ENCODE data around the gene CES2. TPM values are rescaled to one million over a fixed set of nuclear protein-coding genes. Genes with fewer than 3 reads are reported as not detected.
A peak's percentile ranks its signal among the peaks of the same experiment; 100 is the strongest.

The CES2 gene
- total and polyA plus RNA-seq, 9 of the 15 experiments (the other 6 are each of a cell fraction or from before 2014, with no cell fraction given), result 2.2 to 37.9 (median 24.4) TPM

GRCh38 chr16:66926961-66927436 lies 8.3 kb upstream of the CES2 start:
- in situ Hi-C loops (cut with MboI), result no loop called here
- Histone ChIP-seq H3K27me3 (ENCODE audit: control insufficient read depth in 2 of 2, insufficient read depth in 2 of 2, low read length in 2 of 2) (peaks cover 4 to 27% of the 10 kb centered on the region in 2 experiments; a peak in 2 of 5 replicates), H4K20me1 (replicated peaks; ENCODE audit: control insufficient read depth, insufficient read depth, low read length) (no peaks in the 10 kb centered on the region), H3K4me2 (ENCODE audit: insufficient read depth, low read length) (no peak overlapping the region), H3K4me1 (replicated peaks in 1 of 2; ENCODE audit: control insufficient read depth in 2 of 2, insufficient read depth in 2 of 2, low read length in 2 of 2) (peaks cover 0 to 26% of the 10 kb centered on the region in 2 experiments; a peak in 4 of 5 replicates), H3K9ac (ENCODE audit: insufficient read depth in 1 of 2, low read depth in 2 of 2, low read length in 2 of 2) (0 out of 4 replicates have a peak overlapping the region, but pooled peaks of 1 of the 2 experiments have one; percentile 5), H3K27ac (ENCODE audit: extremely low read depth, low read depth, low read length) (no peak overlapping the region), H3K4me3 (no peak overlapping the region), H3K9me1 (ENCODE audit: control insufficient read depth, insufficient read depth, low read length) (no peaks in the 10 kb centered on the region), H2AFZ (ENCODE audit: low read depth, low read length) (no peak overlapping the region), H3K9me3 (replicated peaks; ENCODE audit: control insufficient read depth, insufficient read depth, low read depth, low read length) (no peaks in the 10 kb centered on the region), H3K79me2 (ENCODE audit: control insufficient read depth, insufficient read depth, low read length) (no peaks in the 10 kb centered on the region), H3K36me3 (ENCODE audit: control insufficient read depth, insufficient read depth, low read length) (peaks cover 8% of the 10 kb centered on the region; the same call in 2 of the 3 replicates)
- 11% methylated on average over 3 of the region's 3 CpGs for WGBS (ENCODE audit: insufficient coverage, low coverage, missing lambda C conversion rate)
- BruUV-seq (replicated peaks), result no TSS peak
- ATAC-seq (no peak), DNase-seq (ENCODE audit: extremely low read depth in 1 of 4, low spot score in 3 of 4) (no peak), FAIRE-seq (no peak)
- intact Hi-C loops (cut with micrococcal nuclease), result loop anchor here (5.0 kb wide), 1 partner anchor 520 kb away; no protein-coding TSS in a partner anchor
- ChIA-PET CTCF (ENCODE audit: low intra/inter-chr PET ratio) (interaction anchor here (3.6 kb wide), 1 partner anchor 31 kb away, joined by 41 read pairs; no protein-coding TSS in a partner anchor), POLR2A (interaction anchor here (1.3 to 3.0 kb wide), 3 partner anchors 11 to 32 kb away, joined by 4 to 15 read pairs (median 10); no protein-coding TSS in a partner anchor)
- TF ChIP-seq RFX1 (IDR thresholded peaks at IDR 0.05) (peak; percentile 44; the same call in 1 of the 2 replicates), FOXJ2 (tag; IDR thresholded peaks at IDR 0.05) (0 out of 2 replicates have a peak, but pooled peaks have one; percentile 23), FOXJ3 (CRISPR knock-in tag; IDR thresholded peaks at IDR 0.05) (peak; percentile 67; the same call in 1 of the 2 replicates), CBX8 (IDR thresholded peaks at IDR 0.05; ENCODE audit: borderline replicate concordance, extremely low read depth, low read depth, low read length, poor library complexity, severe bottlenecking) (no peak), NR2C2 (CRISPR knock-in tag; IDR thresholded peaks at IDR 0.05) (no peak), NR2C2 (tag; IDR thresholded peaks at IDR 0.05) (peak; percentile 32; the same call in 1 of the 2 replicates)
